Measurements from ENCODE around the gene TUFT1. TPM values are rescaled to one million over a fixed set of nuclear protein-coding genes. Genes with fewer than 3 reads are reported as not detected.
A peak's percentile ranks its signal among the peaks of the same experiment; 100 is the strongest.

The TUFT1 gene
- total RNA-seq, 2 experiments from 2014 or later, result 7.2 to 9.6 TPM

GRCh38 chr1:151590961-151591360 lies 50.9 kb downstream of the TUFT1 start:
- Histone ChIP-seq H3K27me3 (ENCODE audit: control insufficient read depth in 1 of 2, insufficient read depth in 2 of 2, low read length in 2 of 2) (peaks cover 0 to 8% of the 10 kb centered on the region in 2 experiments), H3K36me3 (ENCODE audit: insufficient read depth, low read length) (no peaks in the 10 kb centered on the region), H3K9me3 (ENCODE audit: control insufficient read depth in 1 of 2, insufficient read depth in 1 of 2, low read length in 2 of 2) (no peaks in the 10 kb centered on the region), H3K4me3 (ENCODE audit: low read length) (no peak overlapping the region), H3K27ac (ENCODE audit: low read depth in 1 of 2, low read length in 2 of 2) (no peak overlapping the region), H3K4me1 (ENCODE audit: insufficient read depth, low read length) (peaks cover 11% of the 10 kb centered on the region)
- POLR2A ChIA-PET, result no interaction called here
- no peak for DNase-seq
- Mint-ChIP-seq H3K27ac (no peak overlapping the region), H3K9me3 (peaks cover 4% of the 10 kb centered on the region), H3K36me3 (ENCODE audit: low read depth) (no peaks in the 10 kb centered on the region), H3K27me3 (peaks cover 4% of the 10 kb centered on the region), H3K4me3 (no peak overlapping the region), H3K4me1 (ENCODE audit: low read depth) (peaks cover 10% of the 10 kb centered on the region)
- no peak for TF ChIP-seq CTCF (IDR thresholded peaks at IDR 0.05)
- CTCF ChIA-PET, result interaction anchor here (1.6 kb wide), 1 partner anchor 144 kb away, joined by 4 read pairs; no protein-coding TSS in a partner anchor
- intact Hi-C loops (cut with DNase I, micrococcal nuclease), result loop anchor here (5.0 to 10.0 kb wide), 4 partner anchors 134 to 406 kb away; partner anchors contain the start of genes POGZ (in 1 of the 2) and S100A10 (in 1 of the 2)
- no peak for ATAC-seq (ENCODE audit: poor library complexity)

- Histone ChIP-seq H3K9me3 (ENCODE audit: control insufficient read depth in 1 of 2, insufficient read depth in 1 of 2, low read length in 2 of 2) (no peaks in the 10 kb centered on the region), H3K27ac (ENCODE audit: low read depth in 1 of 2, low read length in 2 of 2) (no peak overlapping the region), H3K36me3 (ENCODE audit: insufficient read depth, low read length) (no peaks in the 10 kb centered on the region), H3K4me1 (ENCODE audit: insufficient read depth, low read length) (peaks cover 11% of the 10 kb centered on the region), H3K27me3 (ENCODE audit: control insufficient read depth in 1 of 2, insufficient read depth in 2 of 2, low read length in 2 of 2) (peaks cover 0 to 6% of the 10 kb centered on the region in 2 experiments), H3K4me3 (ENCODE audit: low read length) (peak overlapping the region; percentile 14)
- Mint-ChIP-seq H3K27ac (no peak overlapping the region), H3K9me3 (peaks cover 4% of the 10 kb centered on the region), H3K27me3 (peaks cover 4% of the 10 kb centered on the region), H3K36me3 (ENCODE audit: low read depth) (no peaks in the 10 kb centered on the region), H3K4me3 (peak overlapping the region; percentile 49), H3K4me1 (ENCODE audit: low read depth) (peaks cover 10% of the 10 kb centered on the region)
- CTCF ChIA-PET, result interaction anchor here (0.5 to 1.7 kb wide), 27 partner anchors 8 to 1556 kb away, joined by 3 to 7 read pairs (median 3); partner anchors contain the start of genes CGN, MRPL9 and SNX27
- no peak for TF ChIP-seq CTCF (IDR thresholded peaks at IDR 0.05)
- POLR2A ChIA-PET, result interaction anchor here (0.6 to 1.4 kb wide), 5 partner anchors 18 to 170 kb away, joined by 3 to 4 read pairs (median 3); partner anchors contain the start of genes CGN, MRPL9 and SNX27
- DNase-seq (peak in 1 of 14 experiments; percentile 22), ATAC-seq (ENCODE audit: poor library complexity) (peak; percentile 47)
- intact Hi-C loops (cut with DNase I, micrococcal nuclease), result loop anchor here (1.0 to 10.0 kb wide), 8 partner anchors 136 to 404 kb away; partner anchors contain the start of genes C2CD4D (in 1 of the 2), POGZ (in 1 of the 2) and S100A10 (in 1 of the 2)
Measured at GRCh38 chr1:151593730-151594129, 53.6 kb downstream of the TUFT1 start.

GRCh38 chr1:151594143-151594625 lies 54.1 kb downstream of the TUFT1 start:
- no peaks in the 10 kb centered on the region for H3K9me3 ChIP-seq (ENCODE audit: control insufficient read depth in 1 of 2, insufficient read depth in 1 of 2, low read length in 2 of 2)
- Mint-ChIP-seq H3K4me3 (peak overlapping the region; percentile 49), H3K27me3 (peaks cover 4% of the 10 kb centered on the region), H3K4me1 (ENCODE audit: low read depth) (peaks cover 10% of the 10 kb centered on the region), H3K27ac (no peak overlapping the region), H3K36me3 (ENCODE audit: low read depth) (no peaks in the 10 kb centered on the region), H3K9me3 (peaks cover 4% of the 10 kb centered on the region)
- no peaks in the 10 kb centered on the region for H3K36me3 ChIP-seq (ENCODE audit: insufficient read depth, low read length)
- intact Hi-C loops (cut with DNase I, micrococcal nuclease), result loop anchor here (1.0 to 10.0 kb wide), 8 partner anchors 137 to 403 kb away; partner anchors contain the start of genes C2CD4D (in 1 of the 2), POGZ (in 1 of the 2) and S100A10 (in 1 of the 2)
- H3K4me3 ChIP-seq (ENCODE audit: low read length), result peak overlapping the region; percentile 14
- H3K27ac ChIP-seq (ENCODE audit: low read depth in 1 of 2, low read length in 2 of 2), result no peak overlapping the region
- peaks cover 11% of the 10 kb centered on the region for H3K4me1 ChIP-seq (ENCODE audit: insufficient read depth, low read length)
- POLR2A ChIA-PET, result interaction anchor here (0.7 to 1.4 kb wide), 4 partner anchors 18 to 169 kb away, joined by 3 to 4 read pairs (median 3); partner anchors contain the start of genes CGN, MRPL9 and SNX27
- CTCF ChIA-PET, result interaction anchor here (0.5 to 1.7 kb wide), 26 partner anchors 9 to 1557 kb away, joined by 3 to 7 read pairs (median 3); partner anchors contain the start of genes CGN, MRPL9 and SNX27
- DNase-seq (peak; percentile 80 to 92 (median 86)), ATAC-seq (ENCODE audit: poor library complexity) (peak; percentile 100)
- H3K27me3 ChIP-seq (ENCODE audit: control insufficient read depth in 1 of 2, insufficient read depth in 2 of 2, low read length in 2 of 2), result peaks cover 0 to 6% of the 10 kb centered on the region in 2 experiments
- TF ChIP-seq CTCF (IDR thresholded peaks at IDR 0.05), result peak; percentile 95
